ENCODE measurements around the gene UBTD1.

UBTD1 gene

GRCh38 chr10:97452352-97452751 is 46.4 kb upstream of the UBTD1 start:
- Histone ChIP-seq H3K9me2 (replicated peaks; ENCODE audit: insufficient read depth, low read length) (no peaks in the 10 kb centered on the region), H3K36me3 (ENCODE audit: low read length) (no peaks in the 10 kb centered on the region), H3K9me3 (ENCODE audit: insufficient read depth, low read length) (no peaks in the 10 kb centered on the region), H3K4me2 (ENCODE audit: low read depth, low read length, poor library complexity, severe bottlenecking) (no peak overlapping the region), H2AFZ (ENCODE audit: low read depth, low read length, severe bottlenecking) (no peak overlapping the region), H3K9ac (ENCODE audit: low read length) (no peak overlapping the region), H4K20me1 (ENCODE audit: low read depth, low read length) (no peaks in the 10 kb centered on the region), H3K27ac (ENCODE audit: low read depth, low read length) (no peak overlapping the region), H3F3A (ENCODE audit: insufficient read depth) (no peaks in the 10 kb centered on the region), H3K27me3 (ENCODE audit: low read length) (no peaks in the 10 kb centered on the region), H3K79me2 (ENCODE audit: insufficient read depth, low read length) (peaks cover 30% of the 10 kb centered on the region), H3K4me3 (ENCODE audit: insufficient read depth, low read length, poor library complexity, severe bottlenecking) (no peak overlapping the region)
- TF ChIP-seq CTCF (IDR thresholded peaks at IDR 0.05; ENCODE audit: insufficient read depth, low read length, poor library complexity, severe bottlenecking) (no peak), EZH2phosphoT487 (conservative IDR thresholded peaks at IDR 0.05; ENCODE audit: low read length) (no peak)

GRCh38 chr10:97454330-97455036 is 44.2 kb upstream of the UBTD1 start:
- peaks cover 7% of the 10 kb centered on the region; the same call in 1 of the 2 replicates for H3K36me3 ChIP-seq (ENCODE audit: low read length)
- H3K4me3 ChIP-seq (ENCODE audit: insufficient read depth, low read length, poor library complexity, severe bottlenecking) = no peak overlapping the region
- no peak overlapping the region for H2AFZ ChIP-seq (ENCODE audit: low read depth, low read length, severe bottlenecking)
- no peaks in the 10 kb centered on the region for H3F3A ChIP-seq (ENCODE audit: insufficient read depth)
- H3K27me3 ChIP-seq (ENCODE audit: low read length) = no peaks in the 10 kb centered on the region
- peaks cover 9% of the 10 kb centered on the region for H3K79me2 ChIP-seq (ENCODE audit: insufficient read depth, low read length)
- no peaks in the 10 kb centered on the region for H4K20me1 ChIP-seq (ENCODE audit: low read depth, low read length)
- H3K27ac ChIP-seq (ENCODE audit: low read depth, low read length) = no peak overlapping the region
- H3K9me2 ChIP-seq (replicated peaks; ENCODE audit: insufficient read depth, low read length) = no peaks in the 10 kb centered on the region
- H3K9me3 ChIP-seq (ENCODE audit: insufficient read depth, low read length) = no peaks in the 10 kb centered on the region
- no peak overlapping the region for H3K9ac ChIP-seq (ENCODE audit: low read length)
- TF ChIP-seq EZH2phosphoT487 (conservative IDR thresholded peaks at IDR 0.05; ENCODE audit: low read length) (no peak), CTCF (IDR thresholded peaks at IDR 0.05; ENCODE audit: insufficient read depth, low read length, poor library complexity, severe bottlenecking) (no peak)
- no peak overlapping the region for H3K4me2 ChIP-seq (ENCODE audit: low read depth, low read length, poor library complexity, severe bottlenecking)

- Histone ChIP-seq H2AFZ (ENCODE audit: low read depth, low read length, severe bottlenecking) (no peak overlapping the region), H3K27ac (ENCODE audit: low read depth, low read length) (no peak overlapping the region), H3F3A (ENCODE audit: insufficient read depth) (no peaks in the 10 kb centered on the region), H3K27me3 (ENCODE audit: low read length) (no peaks in the 10 kb centered on the region), H3K4me3 (ENCODE audit: insufficient read depth, low read length, poor library complexity, severe bottlenecking) (no peak overlapping the region), H3K9me3 (ENCODE audit: insufficient read depth, low read length) (no peaks in the 10 kb centered on the region), H4K20me1 (ENCODE audit: low read depth, low read length) (no peaks in the 10 kb centered on the region), H3K36me3 (ENCODE audit: low read length) (peaks cover 13% of the 10 kb centered on the region; the same call in 1 of the 2 replicates), H3K9ac (ENCODE audit: low read length) (no peak overlapping the region), H3K9me2 (replicated peaks; ENCODE audit: insufficient read depth, low read length) (no peaks in the 10 kb centered on the region), H3K79me2 (ENCODE audit: insufficient read depth, low read length) (no peaks in the 10 kb centered on the region; the same call in 1 of the 2 replicates), H3K4me2 (ENCODE audit: low read depth, low read length, poor library complexity, severe bottlenecking) (no peak overlapping the region)
- TF ChIP-seq EZH2phosphoT487 (conservative IDR thresholded peaks at IDR 0.05; ENCODE audit: low read length) (no peak), CTCF (IDR thresholded peaks at IDR 0.05; ENCODE audit: insufficient read depth, low read length, poor library complexity, severe bottlenecking) (no peak)
Measured at GRCh38 chr10:97456034-97456685, 42.6 kb upstream of the UBTD1 start.

All from SU-DHL-6 (cell line).